SK-N-DZ (cell line): ENCODE measurements around the gene CDK17.
A peak's percentile ranks its signal among the peaks of the same experiment; 100 is the strongest.

Source experiments
- DNase-seq: peaks from one replicate; pipeline ENCODE4 v3.0.0-alpha.2; 2015; ENCODE audit warnings: low spot score
- small RNA-seq, 2 experiments: library from RNA; depleted of rRNA; stranded (forward); fragments of <200 nt; gene quantifications; one replicate each; pipeline ENCODE3, GENCODE V24; 2014

The CDK17 gene

GRCh38 chr12:96240656-96241055, 159.6 kb downstream of the CDK17 start:
- peak; percentile 49 for DNase-seq

GRCh38 chr12:96239711-96240635, 160.3 kb downstream of the CDK17 start:
- DNase-seq = peak; percentile 97

GRCh38 chr12:96238336-96239047, 161.7 kb downstream of the CDK17 start:
- DNase-seq = no peak

- DNase-seq = no peak
Observed at GRCh38 chr12:96237465-96238077, 162.7 kb downstream of the CDK17 start.

- no peak for DNase-seq
Observed at GRCh38 chr12:96237035-96237434, 163.2 kb downstream of the CDK17 start.

- no peak for DNase-seq
Observed at GRCh38 chr12:96236221-96236822, 163.9 kb downstream of the CDK17 start.

- no peak for DNase-seq
Observed at GRCh38 chr12:96235484-96235826, 164.8 kb downstream of the CDK17 start.

- no peak for DNase-seq
Observed at GRCh38 chr12:96234591-96235483, 165.4 kb downstream of the CDK17 start.

GRCh38 chr12:96233939-96234461, 166.2 kb downstream of the CDK17 start:
- no peak for DNase-seq

GRCh38 chr12:96233168-96233567, 167.1 kb downstream of the CDK17 start:
- no peak for DNase-seq

- no peak for DNase-seq
Observed at GRCh38 chr12:96230646-96231045, 169.6 kb downstream of the CDK17 start.

- DNase-seq = no peak
Observed at GRCh38 chr12:96228566-96229248, 171.5 kb downstream of the CDK17 start.

Small RNA genes lying within 50 kb of the gene (small RNA-seq; reads per million reads assigned to genes)
- 0 to 0.03 reads per million in 2 experiments for gene RN7SKP11
- gene RNU4-24P = 0 reads per million in 2 experiments
